ENCODE measurements around the gene C4BPA.

GRCh38 chr1:207058878-207059867 is 44.9 kb upstream of the C4BPA start:
- TF ChIP-seq POLR2A (IDR thresholded peaks at IDR 0.05) = no peak
- TF ChIP-seq CTCF (IDR thresholded peaks at IDR 0.05 in 8 of 11, conservative IDR thresholded peaks at IDR 0.05 in 3 of 11) = peak in 2 of 11 experiments; percentile 31 to 41
